Lung (tissue), 12 donors: Measurements from ENCODE around the gene PALD1. TPM values are rescaled to one million over a fixed set of nuclear protein-coding genes. Genes with fewer than 3 reads are reported as not detected.
"Not testable (repeated sequence)": the region's sequence is repeated elsewhere in the genome, so short reads cannot be mapped to it uniquely, and the experiment has no call there.

ENCODE experiments used
- ATAC-seq: fragments of 200-7000 bp; cut with Tn5 transposase; one replicate; pipeline ENCODE4 v1.9.1; 2020; ENCODE audit warnings: moderate number of reproducible peaks; ENCODE audit not compliant: insufficient read depth, low FRiP score
- DNase-seq, 3 donors: peaks; one replicate each; pipeline ENCODE4 v3.0.0-alpha.2; 2013 to 2017
- H3K27ac ChIP-seq, 2 donors: one replicate each; pipeline ENCODE4 v1.5.1; 2013; ENCODE audit warnings: mild to moderate bottlenecking in 2 of 2, moderate library complexity in 2 of 2, control low read depth in 1 of 2, inconsistent platforms in 1 of 2, low read depth in 1 of 2, low read length in 1 of 2
- H3K27me3 ChIP-seq, 3 donors: one replicate each; pipeline ENCODE4 v1.5.1; 2013; ENCODE audit warnings: low read length in 2 of 3; ENCODE audit not compliant: control insufficient read depth in 3 of 3, insufficient read depth in 3 of 3
- H3K36me3 ChIP-seq, 4 donors: one replicate each; pipeline ENCODE4 v1.5.1; 2013; ENCODE audit warnings: low read length in 4 of 4, mild to moderate bottlenecking in 1 of 4, moderate library complexity in 1 of 4; ENCODE audit not compliant: control insufficient read depth in 4 of 4, insufficient read depth in 4 of 4
- H3K4me1 ChIP-seq, 5 donors: one replicate each; pipeline ENCODE4 v1.5.1; 2013; ENCODE audit warnings: low read length in 5 of 5, mild to moderate bottlenecking in 2 of 5, moderate library complexity in 1 of 5; ENCODE audit not compliant: control insufficient read depth in 5 of 5, insufficient read depth in 5 of 5
- H3K4me3 ChIP-seq: one replicate; pipeline ENCODE4 v1.5.1; 2013; ENCODE audit warnings: mild to moderate bottlenecking, control low read depth, moderate library complexity
- H3K9ac ChIP-seq, 2 donors: one replicate each; pipeline ENCODE4 v1.5.1; 2013; ENCODE audit warnings: low read length in 2 of 2, control low read depth in 1 of 2; ENCODE audit not compliant: insufficient read depth in 1 of 2
- H3K9me3 ChIP-seq, 4 donors: one replicate each; pipeline ENCODE4 v1.5.1; 2013; ENCODE audit warnings: low read length in 3 of 4, mild to moderate bottlenecking in 1 of 4, moderate library complexity in 1 of 4; ENCODE audit not compliant: control insufficient read depth in 4 of 4, insufficient read depth in 3 of 4
- WGBS, 2 donors: extraction: QIAGEN DNeasy Blood & Tissue Kit; methylation state at CpG; one replicate each; pipeline ENCODE4 v1.1.7; 2013; 5-methylcytosine and 5-hydroxymethylcytosine counted together
- polyA plus RNA-seq, 2 donors: library from polyadenylated mRNA; stranded (reverse); fragments of 200-250 nt; gene quantifications; one replicate each; pipeline ENCODE4 v1.2.1, GENCODE V29; 2013
- total RNA-seq, 2 donors: library from RNA; depleted of rRNA in 1 of 2; stranded (reverse); fragments of >200 nt in 1 of 2; gene quantifications; one replicate each; pipeline ENCODE4 v1.2.1, GENCODE V29; 2014 to 2021
- TF ChIP-seq, protein P1 (sequence below): IDR thresholded peaks from 2 replicates; pipeline ENCODE4 v1.5.1; 2012; ENCODE audit warnings: mild to moderate bottlenecking; ENCODE audit errors: control extremely low read depth, extremely low read depth
- donor health status: control.
- donor health status: control.
- donor health status: Bipolar disorder and iron deficiency.
- donor health status: healthy.
- donor health status: DM: yes; HTN: yes; CAD: no.

The PALD1 gene
- total and polyA plus RNA-seq, 4 donors, result 10.5 to 19.7 (median 15.6) TPM

DNA sequence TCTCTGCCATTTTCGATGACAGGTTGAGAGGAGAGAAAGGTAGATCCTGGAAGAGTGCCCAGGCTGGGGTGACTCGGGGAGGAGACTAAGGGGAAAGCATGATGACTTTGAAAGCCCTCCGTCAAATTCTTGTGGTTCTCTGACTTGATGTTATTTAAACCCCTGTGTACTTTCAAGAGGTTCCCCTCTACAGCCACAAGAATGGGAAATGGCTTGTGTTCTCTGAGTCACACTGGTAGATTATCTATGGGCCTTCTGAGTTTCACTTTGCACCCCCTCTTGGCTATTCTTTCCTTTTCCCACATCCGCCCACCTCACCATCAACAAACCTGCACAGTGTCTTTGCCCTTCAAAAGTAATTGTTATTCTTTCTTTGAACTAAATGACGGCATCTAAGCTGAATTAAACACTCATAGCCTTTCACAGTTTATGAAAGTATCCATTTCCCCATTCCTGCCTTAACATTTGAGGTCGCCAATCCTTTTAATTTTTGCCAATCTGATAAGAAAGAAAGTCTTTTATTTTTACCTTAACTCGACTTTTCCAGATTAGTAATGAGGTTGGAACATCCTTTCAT lies 99.9 kb downstream of the PALD1 start:
- no peak overlapping the region for H3K9ac ChIP-seq
- DNase-seq (no peak), ATAC-seq (no peak)
- WGBS, 2 donors, result 35% methylated on average over 7 of the region's 7 CpGs
- no peaks in the 10 kb centered on the region for H3K9me3 ChIP-seq
- no peaks in the 10 kb centered on the region for H3K27me3 ChIP-seq
- H3K27ac ChIP-seq, result no peak overlapping the region
- H3K4me1 ChIP-seq, result peaks cover 12 to 18% (median 16%) of the 10 kb centered on the region in 5 donors
- no peak overlapping the region for H3K4me3 ChIP-seq
- TF ChIP-seq, protein P1, sequence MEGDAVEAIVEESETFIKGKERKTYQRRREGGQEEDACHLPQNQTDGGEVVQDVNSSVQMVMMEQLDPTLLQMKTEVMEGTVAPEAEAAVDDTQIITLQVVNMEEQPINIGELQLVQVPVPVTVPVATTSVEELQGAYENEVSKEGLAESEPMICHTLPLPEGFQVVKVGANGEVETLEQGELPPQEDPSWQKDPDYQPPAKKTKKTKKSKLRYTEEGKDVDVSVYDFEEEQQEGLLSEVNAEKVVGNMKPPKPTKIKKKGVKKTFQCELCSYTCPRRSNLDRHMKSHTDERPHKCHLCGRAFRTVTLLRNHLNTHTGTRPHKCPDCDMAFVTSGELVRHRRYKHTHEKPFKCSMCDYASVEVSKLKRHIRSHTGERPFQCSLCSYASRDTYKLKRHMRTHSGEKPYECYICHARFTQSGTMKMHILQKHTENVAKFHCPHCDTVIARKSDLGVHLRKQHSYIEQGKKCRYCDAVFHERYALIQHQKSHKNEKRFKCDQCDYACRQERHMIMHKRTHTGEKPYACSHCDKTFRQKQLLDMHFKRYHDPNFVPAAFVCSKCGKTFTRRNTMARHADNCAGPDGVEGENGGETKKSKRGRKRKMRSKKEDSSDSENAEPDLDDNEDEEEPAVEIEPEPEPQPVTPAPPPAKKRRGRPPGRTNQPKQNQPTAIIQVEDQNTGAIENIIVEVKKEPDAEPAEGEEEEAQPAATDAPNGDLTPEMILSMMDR, result no peak
- H3K36me3 ChIP-seq, result no peaks in the 10 kb centered on the region

DNA sequence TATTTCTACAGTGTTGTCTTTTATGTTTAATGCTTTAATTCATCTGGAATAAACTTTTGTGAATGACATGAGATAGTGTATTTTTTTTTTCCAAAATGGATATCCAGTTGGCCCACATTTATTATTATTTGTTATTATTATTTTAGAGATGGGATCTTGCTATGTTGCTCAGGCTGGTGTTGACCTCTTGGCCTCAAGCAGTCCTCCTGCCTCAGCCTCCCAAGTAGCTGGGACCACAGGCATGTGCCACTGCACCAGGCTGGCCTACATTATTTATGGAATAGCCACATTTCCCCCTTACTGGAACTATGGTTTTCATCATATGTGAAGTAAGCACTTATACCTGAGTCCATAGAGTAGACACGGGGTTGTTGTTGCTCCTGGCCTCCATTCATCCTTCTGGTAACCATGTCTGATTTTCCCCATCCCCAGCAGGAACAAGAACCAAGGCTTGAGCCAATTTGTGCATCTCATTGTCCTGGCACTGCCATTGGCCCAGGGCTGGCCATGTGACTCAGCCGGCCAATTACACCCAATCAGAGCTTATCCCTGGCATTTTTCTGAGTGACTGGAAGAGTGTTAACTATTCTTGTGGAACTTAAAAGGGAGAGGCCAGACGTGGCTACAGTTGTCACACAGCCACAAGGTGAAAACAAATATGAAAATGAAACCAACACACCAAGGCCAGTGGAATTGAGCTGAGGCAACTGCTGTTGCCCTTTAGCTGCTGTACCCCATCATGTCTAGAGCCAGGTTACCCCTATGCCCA lies 100.9 kb downstream of the PALD1 start:
- Histone ChIP-seq H3K27me3 (no peaks in the 10 kb centered on the region), H3K9ac (no peak overlapping the region), H3K9me3 (no peaks in the 10 kb centered on the region), H3K4me1 (peaks cover 12 to 27% (median 22%) of the 10 kb centered on the region in 5 donors), H3K36me3 (no peaks in the 10 kb centered on the region), H3K27ac (no peak overlapping the region), H3K4me3 (no peak overlapping the region)
- 74 to 81% methylated on average over 3 of the region's 3 CpGs for WGBS, 2 donors
- DNase-seq (no peak), ATAC-seq (no peak)
- TF ChIP-seq, protein P1, result no peak

DNA sequence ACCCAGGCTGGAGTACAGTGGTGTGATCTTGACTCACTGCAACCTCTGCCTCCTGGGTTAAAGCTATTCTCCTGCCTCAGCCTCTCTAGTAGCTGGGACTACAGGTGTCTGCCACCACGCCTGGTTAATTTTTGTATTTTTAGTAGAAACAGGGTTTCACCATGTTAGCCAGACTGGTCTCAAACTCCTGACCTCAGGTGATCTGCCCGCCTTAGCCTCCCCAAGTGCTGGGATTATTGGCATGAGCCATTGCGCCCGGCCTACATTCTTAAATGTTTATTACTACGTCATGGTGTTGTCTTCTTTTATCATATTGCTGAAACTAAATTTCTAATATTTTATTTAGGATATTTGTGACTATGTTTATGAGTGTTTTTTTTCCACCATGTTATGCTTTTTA lies 102.6 kb downstream of the PALD1 start:
- H3K4me3 ChIP-seq, DNase-seq, H3K27me3 ChIP-seq, H3K9ac ChIP-seq, ATAC-seq, H3K27ac ChIP-seq, H3K36me3 ChIP-seq, H3K9me3 ChIP-seq: not testable (repeated sequence)
- WGBS, 2 donors, result 98 to 99% methylated on average over 5 of the region's 5 CpGs
- peaks cover 5 to 35% (median 32%) of the 10 kb centered on the region in 5 donors for H3K4me1 ChIP-seq

DNA sequence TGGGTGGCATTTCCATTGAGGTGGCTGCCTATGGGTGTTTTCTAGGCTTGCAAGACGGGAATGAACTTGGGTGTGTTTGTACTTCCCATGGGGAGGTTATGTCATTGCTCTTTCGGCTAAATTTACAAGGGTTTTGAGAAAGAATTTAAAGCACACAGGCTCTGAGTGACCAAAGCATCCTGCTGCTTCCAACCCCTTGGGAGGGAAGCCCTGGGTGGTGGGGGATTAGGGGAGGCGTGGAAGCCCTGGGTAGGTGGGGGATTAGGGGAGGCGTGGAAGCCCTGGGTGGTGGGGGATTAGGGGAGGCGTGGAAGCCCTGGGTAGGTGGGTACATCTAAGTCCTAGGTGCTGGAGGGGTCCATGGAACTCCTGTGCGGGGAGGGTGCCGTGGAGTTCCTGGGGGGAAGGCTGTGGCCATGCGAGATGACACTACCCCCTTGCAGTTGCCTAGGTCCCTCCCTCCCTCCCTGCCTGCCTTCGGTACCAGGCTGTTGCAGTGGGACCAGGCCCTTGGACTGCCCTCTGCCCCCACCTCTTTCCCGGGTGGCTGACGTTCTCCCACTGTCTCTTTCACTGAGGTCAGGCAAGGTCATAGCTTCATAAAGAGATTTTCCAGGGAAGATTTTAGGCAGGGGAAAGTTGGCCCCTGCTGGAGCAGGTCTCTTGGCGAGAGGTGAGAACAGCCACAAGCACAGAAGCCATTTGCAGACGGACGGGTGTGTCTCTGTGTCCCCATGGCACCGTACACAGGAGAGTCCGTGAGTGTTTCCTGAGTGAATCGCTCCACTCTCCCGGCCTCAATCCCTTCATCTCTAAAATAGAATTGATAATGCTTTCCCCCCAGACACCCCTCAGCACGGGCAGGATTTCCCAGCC lies 104.5 kb downstream of the PALD1 start:
- DNase-seq (no peak), ATAC-seq (no peak)
- TF ChIP-seq, protein P1, result no peak
- 75 to 88% methylated on average over 16 to 19 of the region's 19 CpGs for WGBS, 2 donors
- Histone ChIP-seq H3K4me3 (no peak overlapping the region), H3K9me3 (no peaks in the 10 kb centered on the region), H3K4me1 (peaks cover 5 to 46% (median 25%) of the 10 kb centered on the region in 5 donors), H3K27ac (no peak overlapping the region), H3K36me3 (no peaks in the 10 kb centered on the region), H3K9ac (no peak overlapping the region), H3K27me3 (no peaks in the 10 kb centered on the region)
